ENCODE results near the gene ELAPOR1.

Gene ELAPOR1

DNA sequence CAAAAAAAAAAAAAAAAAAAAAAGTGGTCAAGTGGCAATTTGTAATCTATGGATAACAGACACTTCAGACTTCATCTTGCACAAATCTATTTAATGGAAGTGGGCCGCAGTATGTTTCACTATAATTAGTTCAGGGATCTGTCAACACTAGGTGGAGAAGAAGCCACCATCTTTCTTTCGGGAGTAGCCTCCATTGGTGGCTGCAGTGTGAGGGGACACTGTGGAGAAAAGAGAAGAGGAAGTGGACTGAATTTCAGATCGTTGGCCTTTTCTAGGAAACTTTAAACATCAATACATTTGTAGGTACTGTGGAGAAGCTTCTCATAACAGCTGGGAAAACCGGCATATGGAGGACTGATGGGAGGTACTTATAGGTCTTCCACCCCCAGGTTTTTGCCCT is 8.0 kb upstream of the ELAPOR1 start:
- H3K27ac ChIP-seq (replicated peaks): no peak overlapping the region
- no peak overlapping the region for H3K4me3 ChIP-seq (replicated peaks; ENCODE audit: insufficient read depth, low read length)
- no peak for DNase-seq (ENCODE audit: low read depth in 1 of 2, low spot score in 1 of 2)
- no peak for TF ChIP-seq GABPA (IDR thresholded peaks at IDR 0.05; ENCODE audit: low read depth)
- TF ChIP-seq, protein P1, sequence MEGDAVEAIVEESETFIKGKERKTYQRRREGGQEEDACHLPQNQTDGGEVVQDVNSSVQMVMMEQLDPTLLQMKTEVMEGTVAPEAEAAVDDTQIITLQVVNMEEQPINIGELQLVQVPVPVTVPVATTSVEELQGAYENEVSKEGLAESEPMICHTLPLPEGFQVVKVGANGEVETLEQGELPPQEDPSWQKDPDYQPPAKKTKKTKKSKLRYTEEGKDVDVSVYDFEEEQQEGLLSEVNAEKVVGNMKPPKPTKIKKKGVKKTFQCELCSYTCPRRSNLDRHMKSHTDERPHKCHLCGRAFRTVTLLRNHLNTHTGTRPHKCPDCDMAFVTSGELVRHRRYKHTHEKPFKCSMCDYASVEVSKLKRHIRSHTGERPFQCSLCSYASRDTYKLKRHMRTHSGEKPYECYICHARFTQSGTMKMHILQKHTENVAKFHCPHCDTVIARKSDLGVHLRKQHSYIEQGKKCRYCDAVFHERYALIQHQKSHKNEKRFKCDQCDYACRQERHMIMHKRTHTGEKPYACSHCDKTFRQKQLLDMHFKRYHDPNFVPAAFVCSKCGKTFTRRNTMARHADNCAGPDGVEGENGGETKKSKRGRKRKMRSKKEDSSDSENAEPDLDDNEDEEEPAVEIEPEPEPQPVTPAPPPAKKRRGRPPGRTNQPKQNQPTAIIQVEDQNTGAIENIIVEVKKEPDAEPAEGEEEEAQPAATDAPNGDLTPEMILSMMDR (IDR thresholded peaks at IDR 0.05; ENCODE audit: insufficient read depth, low read length): no peak
- TF ChIP-seq SPI1 (IDR thresholded peaks at IDR 0.05; ENCODE audit: borderline replicate concordance, low read depth): peak; percentile 72
- no peaks in the 10 kb centered on the region for H3K27me3 ChIP-seq (ENCODE audit: insufficient read depth, poor library complexity, severe bottlenecking)

GRCh38 chr1:109107785-109108184 is 6.1 kb upstream of the ELAPOR1 start:
- Histone ChIP-seq H3K27me3 (ENCODE audit: insufficient read depth, poor library complexity, severe bottlenecking) (no peaks in the 10 kb centered on the region), H3K27ac (replicated peaks) (no peak overlapping the region), H3K4me3 (replicated peaks; ENCODE audit: insufficient read depth, low read length) (no peak overlapping the region)
- DNase-seq (ENCODE audit: low read depth in 1 of 2, low spot score in 1 of 2): no peak
- TF ChIP-seq GABPA (IDR thresholded peaks at IDR 0.05; ENCODE audit: low read depth) (no peak), REST (IDR thresholded peaks at IDR 0.05; ENCODE audit: insufficient replicate concordance, low read depth) (no peak), SPI1 (IDR thresholded peaks at IDR 0.05; ENCODE audit: borderline replicate concordance, low read depth) (no peak), POLR2AphosphoS5 (IDR thresholded peaks at IDR 0.05; ENCODE audit: low read depth) (no peak)
- TF ChIP-seq, protein P1 (IDR thresholded peaks at IDR 0.05; ENCODE audit: insufficient read depth, low read length): no peak

DNA sequence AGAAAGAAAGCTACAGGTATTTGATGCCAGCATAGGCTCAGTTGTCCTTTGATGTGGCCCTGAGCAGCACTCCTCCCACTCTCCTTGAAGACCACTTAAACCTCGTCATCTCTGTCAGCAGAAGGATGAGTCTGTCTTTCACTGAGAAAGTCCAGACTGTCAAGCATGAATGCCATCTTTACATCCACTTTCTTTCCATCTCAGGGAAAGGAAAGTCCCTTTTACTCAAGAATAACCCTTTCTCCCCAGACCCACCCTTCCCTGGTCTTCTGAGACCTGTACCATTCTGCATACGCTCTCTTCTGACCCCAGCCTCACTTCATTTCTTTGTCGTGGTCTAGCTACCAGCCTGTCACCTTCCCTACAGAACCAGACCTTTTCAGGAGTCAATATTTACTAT is 4.0 kb upstream of the ELAPOR1 start:
- TF ChIP-seq, protein P1 (IDR thresholded peaks at IDR 0.05; ENCODE audit: insufficient read depth, low read length): no peak
- no peak for TF ChIP-seq SPI1 (IDR thresholded peaks at IDR 0.05; ENCODE audit: borderline replicate concordance, low read depth)
- TF ChIP-seq REST (IDR thresholded peaks at IDR 0.05; ENCODE audit: insufficient replicate concordance, low read depth): no peak
- no peak for TF ChIP-seq GABPA (IDR thresholded peaks at IDR 0.05; ENCODE audit: low read depth)
- no peak for TF ChIP-seq POLR2AphosphoS5 (IDR thresholded peaks at IDR 0.05; ENCODE audit: low read depth)
- no peak for DNase-seq (ENCODE audit: low read depth in 1 of 2, low spot score in 1 of 2)
- Histone ChIP-seq H3K27ac (replicated peaks) (no peak overlapping the region), H3K27me3 (ENCODE audit: insufficient read depth, poor library complexity, severe bottlenecking) (peaks cover 17% of the 10 kb centered on the region), H3K4me3 (replicated peaks; ENCODE audit: insufficient read depth, low read length) (no peak overlapping the region)

DNA sequence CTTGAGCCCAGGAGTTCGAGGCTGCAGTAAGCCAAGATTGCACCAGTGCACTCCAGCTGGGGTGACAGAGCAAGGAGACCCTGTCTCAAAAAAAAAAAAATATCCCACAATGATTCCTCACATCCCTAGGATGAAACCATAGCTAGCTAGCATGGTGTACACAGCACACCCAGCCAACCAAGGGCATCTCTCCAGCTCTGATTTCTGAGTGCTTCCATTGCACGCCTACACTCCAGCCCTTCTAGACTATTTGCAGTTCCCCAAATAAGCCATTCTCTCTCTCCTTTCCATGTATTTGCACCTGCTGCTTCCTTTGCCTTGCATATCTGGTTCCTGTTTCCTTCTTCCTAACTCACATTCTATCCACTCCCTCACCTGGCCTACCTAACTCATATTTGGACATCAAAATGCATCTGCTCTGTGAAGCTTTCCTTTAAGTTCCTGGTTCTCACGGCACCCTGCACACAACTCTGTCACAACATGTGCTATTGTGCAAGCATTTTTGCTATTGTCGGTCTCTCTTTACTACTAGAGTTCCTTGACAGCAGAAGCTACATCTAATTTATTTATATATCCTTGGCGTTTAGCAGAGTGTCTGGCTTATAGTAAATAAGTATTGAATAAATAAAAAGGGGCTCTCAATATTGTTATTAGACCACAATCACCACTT is 2.4 kb upstream of the ELAPOR1 start:
- TF ChIP-seq SPI1 (IDR thresholded peaks at IDR 0.05; ENCODE audit: borderline replicate concordance, low read depth) (no peak), REST (IDR thresholded peaks at IDR 0.05; ENCODE audit: insufficient replicate concordance, low read depth) (no peak), GABPA (IDR thresholded peaks at IDR 0.05; ENCODE audit: low read depth) (no peak), POLR2AphosphoS5 (IDR thresholded peaks at IDR 0.05; ENCODE audit: low read depth) (no peak)
- TF ChIP-seq, protein P1 (IDR thresholded peaks at IDR 0.05; ENCODE audit: insufficient read depth, low read length): no peak
- Histone ChIP-seq H3K27ac (replicated peaks) (no peak overlapping the region), H3K4me3 (replicated peaks; ENCODE audit: insufficient read depth, low read length) (no peak overlapping the region), H3K27me3 (ENCODE audit: insufficient read depth, poor library complexity, severe bottlenecking) (peaks cover 19% of the 10 kb centered on the region)
- DNase-seq (ENCODE audit: low read depth in 1 of 2, low spot score in 1 of 2): peak; percentile 80 to 85

All from HL-60 (cell line).